HEK293 (cell line): ENCODE data around the gene IL13RA2.

Source experiments
- SALL2 ChIP-seq: fragments of 450-650 bp; formaldehyde crosslinking; IDR thresholded peaks from 2 replicates; pipeline ENCODE4 v1.5.0; 2017; ENCODE audit warnings: missing biosample characterization, mild to moderate bottlenecking, missing genetic modification characterization, borderline replicate concordance
- SCRT1 ChIP-seq: fragments of 450-650 bp; formaldehyde crosslinking; IDR thresholded peaks from 2 replicates; pipeline ENCODE4 v1.5.1; 2016; ENCODE audit warnings: missing biosample characterization, missing genetic modification characterization, borderline replicate concordance
- ZNF37A ChIP-seq: fragments of 450-650 bp; IDR thresholded peaks from 2 replicates; pipeline ENCODE4 v1.5.1; 2018; ENCODE audit warnings: missing biosample characterization, missing genetic modification characterization
- ZNF521 ChIP-seq: fragments of 450-650 bp; formaldehyde crosslinking; IDR thresholded peaks from 2 replicates; pipeline ENCODE4 v1.5.1; 2017; ENCODE audit warnings: missing biosample characterization, mild to moderate bottlenecking, missing genetic modification characterization
- ZNF629 ChIP-seq: fragments of 450-650 bp; formaldehyde crosslinking; IDR thresholded peaks from 2 replicates; pipeline ENCODE4 v1.5.1; 2017; ENCODE audit warnings: missing biosample characterization, missing genetic modification characterization
- ZNF670 ChIP-seq: fragments of 450-650 bp; formaldehyde crosslinking; IDR thresholded peaks from 2 replicates; pipeline ENCODE4 v1.5.1; 2016; ENCODE audit warnings: missing biosample characterization, missing genetic modification characterization, low read depth
- TF ChIP-seq, protein P1 (sequence below): fragments of 450-650 bp; formaldehyde crosslinking; IDR thresholded peaks from 2 replicates; pipeline ENCODE4 v1.5.1; 2016; ENCODE audit warnings: missing biosample characterization, missing genetic modification characterization
- TF ChIP-seq, protein P2 (sequence below): fragments of 450-650 bp; formaldehyde crosslinking; IDR thresholded peaks from 2 replicates; pipeline ENCODE4 v1.5.1; 2016; ENCODE audit warnings: missing biosample characterization, missing genetic modification characterization

DNA sequence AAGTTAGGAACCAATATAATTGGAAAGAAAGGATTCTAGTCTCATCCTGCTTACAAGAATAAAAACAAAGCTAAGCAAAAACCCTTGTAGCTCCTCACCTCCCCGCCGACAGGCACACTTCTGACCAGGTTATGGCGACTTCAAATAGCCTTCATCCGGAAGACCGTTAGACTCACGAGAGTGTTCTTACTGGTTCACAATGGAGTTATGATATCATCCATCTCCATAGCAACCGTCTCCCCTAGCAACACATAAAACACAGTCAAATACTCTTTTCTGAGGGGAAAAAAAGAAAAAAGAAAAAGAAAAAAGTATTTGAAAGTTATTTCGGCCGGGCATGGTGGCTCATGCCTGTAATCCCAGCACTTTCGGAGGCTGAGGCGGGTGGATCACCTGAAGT, at the start of gene IL13RA2:
- TF ChIP-seq ZNF670 (tag by site-specific recombination) (no peak), ZNF629 (tag by site-specific recombination) (no peak), ZNF37A (tag by site-specific recombination) (no peak), SALL2 (tag by site-specific recombination) (no peak), SCRT1 (no peak), ZNF521 (tag by site-specific recombination) (no peak)
- TF ChIP-seq, protein P1, sequence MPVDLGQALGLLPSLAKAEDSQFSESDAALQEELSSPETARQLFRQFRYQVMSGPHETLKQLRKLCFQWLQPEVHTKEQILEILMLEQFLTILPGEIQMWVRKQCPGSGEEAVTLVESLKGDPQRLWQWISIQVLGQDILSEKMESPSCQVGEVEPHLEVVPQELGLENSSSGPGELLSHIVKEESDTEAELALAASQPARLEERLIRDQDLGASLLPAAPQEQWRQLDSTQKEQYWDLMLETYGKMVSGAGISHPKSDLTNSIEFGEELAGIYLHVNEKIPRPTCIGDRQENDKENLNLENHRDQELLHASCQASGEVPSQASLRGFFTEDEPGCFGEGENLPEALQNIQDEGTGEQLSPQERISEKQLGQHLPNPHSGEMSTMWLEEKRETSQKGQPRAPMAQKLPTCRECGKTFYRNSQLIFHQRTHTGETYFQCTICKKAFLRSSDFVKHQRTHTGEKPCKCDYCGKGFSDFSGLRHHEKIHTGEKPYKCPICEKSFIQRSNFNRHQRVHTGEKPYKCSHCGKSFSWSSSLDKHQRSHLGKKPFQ (tag by site-specific recombination) = no peak
- TF ChIP-seq, protein P2, sequence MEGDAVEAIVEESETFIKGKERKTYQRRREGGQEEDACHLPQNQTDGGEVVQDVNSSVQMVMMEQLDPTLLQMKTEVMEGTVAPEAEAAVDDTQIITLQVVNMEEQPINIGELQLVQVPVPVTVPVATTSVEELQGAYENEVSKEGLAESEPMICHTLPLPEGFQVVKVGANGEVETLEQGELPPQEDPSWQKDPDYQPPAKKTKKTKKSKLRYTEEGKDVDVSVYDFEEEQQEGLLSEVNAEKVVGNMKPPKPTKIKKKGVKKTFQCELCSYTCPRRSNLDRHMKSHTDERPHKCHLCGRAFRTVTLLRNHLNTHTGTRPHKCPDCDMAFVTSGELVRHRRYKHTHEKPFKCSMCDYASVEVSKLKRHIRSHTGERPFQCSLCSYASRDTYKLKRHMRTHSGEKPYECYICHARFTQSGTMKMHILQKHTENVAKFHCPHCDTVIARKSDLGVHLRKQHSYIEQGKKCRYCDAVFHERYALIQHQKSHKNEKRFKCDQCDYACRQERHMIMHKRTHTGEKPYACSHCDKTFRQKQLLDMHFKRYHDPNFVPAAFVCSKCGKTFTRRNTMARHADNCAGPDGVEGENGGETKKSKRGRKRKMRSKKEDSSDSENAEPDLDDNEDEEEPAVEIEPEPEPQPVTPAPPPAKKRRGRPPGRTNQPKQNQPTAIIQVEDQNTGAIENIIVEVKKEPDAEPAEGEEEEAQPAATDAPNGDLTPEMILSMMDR (tag by site-specific recombination) = no peak
